ENCODE data around the gene FOXP1. TPM values are rescaled to one million over a fixed set of nuclear protein-coding genes. Genes with fewer than 3 reads are reported as not detected.

The FOXP1 gene
- total and polyA plus RNA-seq, 2 of the 8 experiments (the other 6 are each of a cell fraction or from before 2014, with no cell fraction given), result 13.9 to 25.4 TPM

- TF ChIP-seq SIRT6 (IDR thresholded peaks at IDR 0.05; ENCODE audit: low read length), result no peak
- no peak for TF ChIP-seq CBX5 (IDR thresholded peaks at IDR 0.05; ENCODE audit: low read depth, low read length)
- no peak for TF ChIP-seq JUN (IDR thresholded peaks at IDR 0.05; ENCODE audit: low read depth, low read length)
Observed at GRCh38 chr3:71461749-71462483, 121.6 kb downstream of the FOXP1 start (continued).

Data from H1 (cell line).